Neural cell (in vitro differentiated cells): ENCODE results near the gene CFAP100.

Source experiments
- EZH2 ChIP-seq: fragments of 200-600, 300-800 bp; shearing (Covaris generic), sonication (generic); IDR thresholded peaks from 2 replicates; pipeline ENCODE4 v1.6.1; 2014; ENCODE audit warnings: antibody characterized with exemption, low read length, borderline replicate concordance, mild to moderate bottlenecking; ENCODE audit not compliant: insufficient read depth, poor library complexity, severe bottlenecking
- MXI1 ChIP-seq: fragments of 450-650 bp; conservative IDR thresholded peaks from 2 replicates; pipeline ENCODE4 v1.6.1; 2014; ENCODE audit warnings: antibody characterized with exemption, mild to moderate bottlenecking; ENCODE audit not compliant: poor library complexity, severe bottlenecking
- POLR2AphosphoS5 ChIP-seq: IDR thresholded peaks from 2 replicates; pipeline ENCODE4 v1.6.1; 2012
- SMC3 ChIP-seq: fragments of 450-650 bp; conservative IDR thresholded peaks from 2 replicates; pipeline ENCODE4 v1.6.1; 2014; ENCODE audit warnings: antibody characterized with exemption, mild to moderate bottlenecking, moderate library complexity; ENCODE audit not compliant: poor library complexity
- TAF1 ChIP-seq: IDR thresholded peaks from 2 replicates; pipeline ENCODE4 v1.6.1; 2012; ENCODE audit warnings: low read depth
- TF ChIP-seq, protein P1 (sequence below): fragments of 450-650 bp; IDR thresholded peaks from 2 replicates; pipeline ENCODE4 v1.5.1; 2014; ENCODE audit warnings: antibody characterized with exemption, mild to moderate bottlenecking, moderate library complexity; ENCODE audit not compliant: poor library complexity, severe bottlenecking
- TF ChIP-seq, protein P2 (sequence below): IDR thresholded peaks from 2 replicates; pipeline ENCODE4 v1.6.1; 2012; ENCODE audit warnings: borderline replicate concordance

- TF ChIP-seq, protein P1, sequence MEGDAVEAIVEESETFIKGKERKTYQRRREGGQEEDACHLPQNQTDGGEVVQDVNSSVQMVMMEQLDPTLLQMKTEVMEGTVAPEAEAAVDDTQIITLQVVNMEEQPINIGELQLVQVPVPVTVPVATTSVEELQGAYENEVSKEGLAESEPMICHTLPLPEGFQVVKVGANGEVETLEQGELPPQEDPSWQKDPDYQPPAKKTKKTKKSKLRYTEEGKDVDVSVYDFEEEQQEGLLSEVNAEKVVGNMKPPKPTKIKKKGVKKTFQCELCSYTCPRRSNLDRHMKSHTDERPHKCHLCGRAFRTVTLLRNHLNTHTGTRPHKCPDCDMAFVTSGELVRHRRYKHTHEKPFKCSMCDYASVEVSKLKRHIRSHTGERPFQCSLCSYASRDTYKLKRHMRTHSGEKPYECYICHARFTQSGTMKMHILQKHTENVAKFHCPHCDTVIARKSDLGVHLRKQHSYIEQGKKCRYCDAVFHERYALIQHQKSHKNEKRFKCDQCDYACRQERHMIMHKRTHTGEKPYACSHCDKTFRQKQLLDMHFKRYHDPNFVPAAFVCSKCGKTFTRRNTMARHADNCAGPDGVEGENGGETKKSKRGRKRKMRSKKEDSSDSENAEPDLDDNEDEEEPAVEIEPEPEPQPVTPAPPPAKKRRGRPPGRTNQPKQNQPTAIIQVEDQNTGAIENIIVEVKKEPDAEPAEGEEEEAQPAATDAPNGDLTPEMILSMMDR = no peak
- TF ChIP-seq POLR2AphosphoS5 (no peak), EZH2 (no peak), SMC3 (no peak), TAF1 (no peak), MXI1 (peak; percentile 64)
- TF ChIP-seq, protein P2, sequence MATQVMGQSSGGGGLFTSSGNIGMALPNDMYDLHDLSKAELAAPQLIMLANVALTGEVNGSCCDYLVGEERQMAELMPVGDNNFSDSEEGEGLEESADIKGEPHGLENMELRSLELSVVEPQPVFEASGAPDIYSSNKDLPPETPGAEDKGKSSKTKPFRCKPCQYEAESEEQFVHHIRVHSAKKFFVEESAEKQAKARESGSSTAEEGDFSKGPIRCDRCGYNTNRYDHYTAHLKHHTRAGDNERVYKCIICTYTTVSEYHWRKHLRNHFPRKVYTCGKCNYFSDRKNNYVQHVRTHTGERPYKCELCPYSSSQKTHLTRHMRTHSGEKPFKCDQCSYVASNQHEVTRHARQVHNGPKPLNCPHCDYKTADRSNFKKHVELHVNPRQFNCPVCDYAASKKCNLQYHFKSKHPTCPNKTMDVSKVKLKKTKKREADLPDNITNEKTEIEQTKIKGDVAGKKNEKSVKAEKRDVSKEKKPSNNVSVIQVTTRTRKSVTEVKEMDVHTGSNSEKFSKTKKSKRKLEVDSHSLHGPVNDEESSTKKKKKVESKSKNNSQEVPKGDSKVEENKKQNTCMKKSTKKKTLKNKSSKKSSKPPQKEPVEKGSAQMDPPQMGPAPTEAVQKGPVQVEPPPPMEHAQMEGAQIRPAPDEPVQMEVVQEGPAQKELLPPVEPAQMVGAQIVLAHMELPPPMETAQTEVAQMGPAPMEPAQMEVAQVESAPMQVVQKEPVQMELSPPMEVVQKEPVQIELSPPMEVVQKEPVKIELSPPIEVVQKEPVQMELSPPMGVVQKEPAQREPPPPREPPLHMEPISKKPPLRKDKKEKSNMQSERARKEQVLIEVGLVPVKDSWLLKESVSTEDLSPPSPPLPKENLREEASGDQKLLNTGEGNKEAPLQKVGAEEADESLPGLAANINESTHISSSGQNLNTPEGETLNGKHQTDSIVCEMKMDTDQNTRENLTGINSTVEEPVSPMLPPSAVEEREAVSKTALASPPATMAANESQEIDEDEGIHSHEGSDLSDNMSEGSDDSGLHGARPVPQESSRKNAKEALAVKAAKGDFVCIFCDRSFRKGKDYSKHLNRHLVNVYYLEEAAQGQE = no peak
Observed at GRCh38 chr3:126474498-126475412, 80.0 kb downstream of the CFAP100 start.
